Neural progenitor cell (in vitro differentiated cells): ENCODE results near the gene GRIK1. TPM values are rescaled to one million over a fixed set of nuclear protein-coding genes. Genes with fewer than 3 reads are reported as not detected.

Experiments used
- DNase-seq: peaks from one replicate; pipeline ENCODE4 v3.0.0-alpha.2; 2016; ENCODE audit warnings: low spot score
- H2AFZ ChIP-seq: fragments of 200-600 bp; sonication (generic); replicated peaks from 2 replicates; pipeline ENCODE4 v1.6.1; 2016; ENCODE audit warnings: antibody characterized with exemption
- H3F3A ChIP-seq: fragments of 200-600 bp; sonication (generic); 2 replicates; pipeline ENCODE4 v1.6.1; 2016; ENCODE audit warnings: antibody characterized with exemption, low read depth
- H3K27ac ChIP-seq: fragments of 200-600 bp; sonication (generic); 2 replicates; pipeline ENCODE4 v1.5.1; 2016; ENCODE audit warnings: mild to moderate bottlenecking
- H3K27me3 ChIP-seq: fragments of 200-600 bp; sonication (generic); 2 replicates; pipeline ENCODE4 v1.6.1; 2016; ENCODE audit warnings: mild to moderate bottlenecking, moderate library complexity
- H3K36me3 ChIP-seq: fragments of 200-600 bp; sonication (generic); 2 replicates; pipeline ENCODE4 v1.5.1; 2016
- H3K4me1 ChIP-seq: fragments of 200-600 bp; sonication (generic); 2 replicates; pipeline ENCODE4 v1.6.1; 2016; ENCODE audit warnings: mixed run types
- H3K4me2 ChIP-seq: fragments of 200-600 bp; sonication (generic); 2 replicates; pipeline ENCODE4 v1.6.1; 2016
- H3K4me3 ChIP-seq: fragments of 200-600 bp; sonication (generic); 2 replicates; pipeline ENCODE4 v1.5.1; 2016
- H3K79me2 ChIP-seq: fragments of 200-600 bp; sonication (generic); 2 replicates; pipeline ENCODE4 v1.6.1; 2016; ENCODE audit warnings: low read depth
- H3K9ac ChIP-seq: fragments of 200-600 bp; sonication (generic); 2 replicates; pipeline ENCODE4 v1.6.1; 2016
- H3K9me3 ChIP-seq: fragments of 200-600 bp; sonication (generic); 2 replicates; pipeline ENCODE4 v1.5.1; 2016; ENCODE audit warnings: low read depth
- H4K20me1 ChIP-seq: fragments of 200-600 bp; sonication (generic); 2 replicates; pipeline ENCODE4 v1.6.1; 2016; ENCODE audit warnings: low read depth
- H3K27ac Mint-ChIP-seq: 3 replicates; pipeline ENCODE4 v1.8.0; 2021; ENCODE audit warnings: mixed read lengths
- H3K27me3 Mint-ChIP-seq: 2 replicates; pipeline ENCODE4 v1.8.0; 2022; ENCODE audit warnings: low read depth, mild to moderate bottlenecking, inconsistent platforms, moderate library complexity, mixed read lengths; ENCODE audit not compliant: insufficient read depth
- H3K36me3 Mint-ChIP-seq: 3 replicates; pipeline ENCODE4 v1.8.0; 2021; ENCODE audit warnings: mixed read lengths
- H3K4me1 Mint-ChIP-seq: 3 replicates; pipeline ENCODE4 v1.8.0; 2021; ENCODE audit warnings: mixed read lengths
- H3K4me3 Mint-ChIP-seq: 3 replicates; pipeline ENCODE4 v1.8.0; 2021; ENCODE audit warnings: mild to moderate bottlenecking, moderate library complexity, mixed read lengths
- H3K9me3 Mint-ChIP-seq: 3 replicates; pipeline ENCODE4 v1.8.0; 2020; ENCODE audit warnings: mixed read lengths
- CTCF ChIP-seq: fragments of 200-600 bp; sonication (generic); IDR thresholded peaks from 2 replicates; pipeline ENCODE4 v1.5.1; 2017; ENCODE audit warnings: antibody characterized with exemption, mild to moderate bottlenecking
- EZH2 ChIP-seq: fragments of 200-600 bp; sonication (generic); IDR thresholded peaks from 2 replicates; pipeline ENCODE4 v1.6.1; 2017; ENCODE audit warnings: antibody characterized with exemption, mild to moderate bottlenecking, moderate library complexity
- EZH2phosphoT487 ChIP-seq: fragments of 200-600 bp; sonication (generic); IDR thresholded peaks from 2 replicates; pipeline ENCODE4 v1.6.1; 2017; ENCODE audit warnings: antibody characterized with exemption
- total RNA-seq: library from RNA; depleted of rRNA; stranded (reverse); fragments of >200 nt; gene quantifications from 2 replicates; pipeline ENCODE4 v1.2.3, GENCODE V29; 2015; ENCODE audit warnings: low replicate concordance

The GRIK1 gene
- total RNA-seq, 1 donor from 2014 or later, result 1.6 TPM

- no peak overlapping the region for H2AFZ ChIP-seq
- H3K9me3 ChIP-seq, result no peaks in the 10 kb centered on the region
- Mint-ChIP-seq H3K9me3 (no peaks in the 10 kb centered on the region), H3K36me3 (peaks cover 2% of the 10 kb centered on the region), H3K27me3 (peaks cover 2% of the 10 kb centered on the region), H3K27ac (no peak overlapping the region), H3K4me3 (no peak overlapping the region), H3K4me1 (peaks cover 8% of the 10 kb centered on the region)
- H3K4me3 ChIP-seq, result no peak overlapping the region
- TF ChIP-seq CTCF, result no peak
- no peak for TF ChIP-seq EZH2phosphoT487
- TF ChIP-seq EZH2, result no peak
- H3K27ac ChIP-seq, result no peak overlapping the region
- H3F3A ChIP-seq, result no peaks in the 10 kb centered on the region
- H3K9ac ChIP-seq, result no peak overlapping the region
- H4K20me1 ChIP-seq, result no peaks in the 10 kb centered on the region
- H3K79me2 ChIP-seq, result no peaks in the 10 kb centered on the region
- no peak for DNase-seq
- H3K27me3 ChIP-seq, result no peaks in the 10 kb centered on the region
- H3K4me2 ChIP-seq, result no peak overlapping the region
- peaks cover 4% of the 10 kb centered on the region for H3K4me1 ChIP-seq
- no peaks in the 10 kb centered on the region for H3K36me3 ChIP-seq
Measured at GRCh38 chr21:29637134-29637533, 302.7 kb downstream of the GRIK1 start.

- H3K4me1 Mint-ChIP-seq, result peaks cover 2% of the 10 kb centered on the region
Measured at GRCh38 chr21:29634418-29634817, 305.4 kb downstream of the GRIK1 start.

GRCh38 chr21:29633756-29634155 lies 306.0 kb downstream of the GRIK1 start:
- no peak overlapping the region for H3K4me3 Mint-ChIP-seq
- no peaks in the 10 kb centered on the region for H3K4me1 Mint-ChIP-seq
- H3K27ac Mint-ChIP-seq, result no peak overlapping the region
- Histone ChIP-seq H3K4me2 (no peak overlapping the region), H2AFZ (no peak overlapping the region), H3F3A (no peaks in the 10 kb centered on the region), H3K36me3 (no peaks in the 10 kb centered on the region), H3K9me3 (no peaks in the 10 kb centered on the region), H3K79me2 (no peaks in the 10 kb centered on the region), H4K20me1 (no peaks in the 10 kb centered on the region), H3K4me1 (peaks cover 4% of the 10 kb centered on the region), H3K27ac (no peak overlapping the region), H3K27me3 (no peaks in the 10 kb centered on the region), H3K4me3 (no peak overlapping the region), H3K9ac (no peak overlapping the region)
- peaks cover 2% of the 10 kb centered on the region for H3K27me3 Mint-ChIP-seq
- TF ChIP-seq EZH2phosphoT487 (no peak), EZH2 (no peak)
- no peak for DNase-seq
- no peaks in the 10 kb centered on the region for H3K9me3 Mint-ChIP-seq
- H3K36me3 Mint-ChIP-seq, result no peaks in the 10 kb centered on the region

More at GRCh38 chr21:29634418-29634817, 305.4 kb downstream of the GRIK1 start:
- H3K27ac Mint-ChIP-seq, result no peak overlapping the region
- DNase-seq, result no peak
- Histone ChIP-seq H3K9me3 (no peaks in the 10 kb centered on the region), H4K20me1 (no peaks in the 10 kb centered on the region), H3K36me3 (no peaks in the 10 kb centered on the region), H3K27me3 (no peaks in the 10 kb centered on the region), H3K4me2 (no peak overlapping the region), H3K4me1 (peaks cover 4% of the 10 kb centered on the region), H3K79me2 (no peaks in the 10 kb centered on the region), H2AFZ (no peak overlapping the region), H3K27ac (no peak overlapping the region), H3K9ac (no peak overlapping the region), H3K4me3 (no peak overlapping the region), H3F3A (no peaks in the 10 kb centered on the region)
- peaks cover 2% of the 10 kb centered on the region for H3K27me3 Mint-ChIP-seq
- no peaks in the 10 kb centered on the region for H3K9me3 Mint-ChIP-seq
- no peaks in the 10 kb centered on the region for H3K36me3 Mint-ChIP-seq
- no peak overlapping the region for H3K4me3 Mint-ChIP-seq
- no peak for TF ChIP-seq CTCF
- TF ChIP-seq EZH2, result no peak
- TF ChIP-seq EZH2phosphoT487, result no peak

- peaks cover 2% of the 10 kb centered on the region for H3K27me3 Mint-ChIP-seq
- Histone ChIP-seq H3K4me3 (no peak overlapping the region), H3K79me2 (no peaks in the 10 kb centered on the region), H3K27ac (no peak overlapping the region), H2AFZ (no peak overlapping the region), H3K27me3 (no peaks in the 10 kb centered on the region), H3K4me2 (no peak overlapping the region), H4K20me1 (no peaks in the 10 kb centered on the region), H3K4me1 (peaks cover 4% of the 10 kb centered on the region), H3K36me3 (no peaks in the 10 kb centered on the region), H3K9me3 (no peaks in the 10 kb centered on the region), H3K9ac (no peak overlapping the region), H3F3A (no peaks in the 10 kb centered on the region)
- no peaks in the 10 kb centered on the region for H3K9me3 Mint-ChIP-seq
- no peaks in the 10 kb centered on the region for H3K4me1 Mint-ChIP-seq
- no peak overlapping the region for H3K27ac Mint-ChIP-seq
- H3K4me3 Mint-ChIP-seq, result no peak overlapping the region
- no peak for DNase-seq
- TF ChIP-seq EZH2, result no peak
- TF ChIP-seq CTCF, result no peak
- no peak for TF ChIP-seq EZH2phosphoT487
- H3K36me3 Mint-ChIP-seq, result peaks cover 4% of the 10 kb centered on the region
Measured at GRCh38 chr21:29630441-29630840, 309.4 kb downstream of the GRIK1 start.
